Activated naive CD8-positive, alpha-beta T cell (primary cell): ENCODE measurements around the gene EPHX1.
"Not testable (repeated sequence)": the region's sequence is repeated elsewhere in the genome, so short reads cannot be mapped to it uniquely, and the experiment has no call there.

Source experiments
- H3K27ac Mint-ChIP-seq: one replicate; pipeline ENCODE4 v1.8.0; 2021; ENCODE audit warnings: mixed read lengths
- H3K27me3 Mint-ChIP-seq: one replicate; pipeline ENCODE4 v1.8.0; 2021; ENCODE audit warnings: mixed read lengths
- H3K36me3 Mint-ChIP-seq: one replicate; pipeline ENCODE4 v1.8.0; 2021; ENCODE audit warnings: mixed read lengths
- H3K4me1 Mint-ChIP-seq: one replicate; pipeline ENCODE4 v1.8.0; 2021; ENCODE audit warnings: low read depth, mixed read lengths
- H3K4me3 Mint-ChIP-seq: one replicate; pipeline ENCODE4 v1.8.0; 2021; ENCODE audit warnings: mild to moderate bottlenecking, mixed read lengths
- H3K9me3 Mint-ChIP-seq: one replicate; pipeline ENCODE4 v1.8.0; 2021; ENCODE audit warnings: low read depth, mixed read lengths

Gene EPHX1

GRCh38 chr1:225809842-225810578, at the start of gene EPHX1:
EPHX1 (plus strand) TSS chr1:225810124; CDS start chr1:225828730, 18,606 bp downstream.
- Mint-ChIP-seq H3K27ac (no peak within 1 kb of the TSS), H3K27me3 (no peaks in the 10 kb centered on the region), H3K36me3 (no peaks in the 10 kb centered on the region), H3K4me1 (peaks cover 13% of the 10 kb centered on the region), H3K9me3 (no peaks in the 10 kb centered on the region), H3K4me3 (peak within 1 kb of the TSS; percentile 85)

GRCh38 chr1:225760531-225760930, 49.4 kb upstream of the EPHX1 start:
- peaks cover 1% of the 10 kb centered on the region for H3K27me3 Mint-ChIP-seq
- no peaks in the 10 kb centered on the region for H3K36me3 Mint-ChIP-seq
- H3K4me3 Mint-ChIP-seq: no peak overlapping the region
- H3K9me3 Mint-ChIP-seq: no peaks in the 10 kb centered on the region
- H3K4me1 Mint-ChIP-seq: no peaks in the 10 kb centered on the region
- H3K27ac Mint-ChIP-seq: no peak overlapping the region

GRCh38 chr1:225761395-225761794, 48.5 kb upstream of the EPHX1 start:
- not testable (repeated sequence) for H3K27ac Mint-ChIP-seq, H3K9me3 Mint-ChIP-seq, H3K4me3 Mint-ChIP-seq, H3K36me3 Mint-ChIP-seq, H3K27me3 Mint-ChIP-seq, H3K4me1 Mint-ChIP-seq

GRCh38 chr1:225762002-225762441, 47.9 kb upstream of the EPHX1 start:
- no peaks in the 10 kb centered on the region for H3K4me1 Mint-ChIP-seq
- H3K27me3 Mint-ChIP-seq: peaks cover 1% of the 10 kb centered on the region
- no peaks in the 10 kb centered on the region for H3K9me3 Mint-ChIP-seq
- H3K27ac Mint-ChIP-seq: no peak overlapping the region
- H3K4me3 Mint-ChIP-seq: no peak overlapping the region
- no peaks in the 10 kb centered on the region for H3K36me3 Mint-ChIP-seq

- no peaks in the 10 kb centered on the region for H3K36me3 Mint-ChIP-seq
- no peaks in the 10 kb centered on the region for H3K9me3 Mint-ChIP-seq
- H3K4me1 Mint-ChIP-seq: no peaks in the 10 kb centered on the region
- no peak overlapping the region for H3K27ac Mint-ChIP-seq
- H3K27me3 Mint-ChIP-seq: peaks cover 1% of the 10 kb centered on the region
- H3K4me3 Mint-ChIP-seq: no peak overlapping the region
These were observed 47.5 kb upstream of the EPHX1 start for GRCh38 chr1:225762444-225762843.

- no peaks in the 10 kb centered on the region for H3K9me3 Mint-ChIP-seq
- H3K27me3 Mint-ChIP-seq: peaks cover 1% of the 10 kb centered on the region
- H3K27ac Mint-ChIP-seq: no peak overlapping the region
- no peaks in the 10 kb centered on the region for H3K36me3 Mint-ChIP-seq
- no peak overlapping the region for H3K4me3 Mint-ChIP-seq
- H3K4me1 Mint-ChIP-seq: no peaks in the 10 kb centered on the region
These were observed 46.0 kb upstream of the EPHX1 start for GRCh38 chr1:225763716-225764548.

GRCh38 chr1:225765982-225766674, 43.8 kb upstream of the EPHX1 start:
- Mint-ChIP-seq H3K27ac (no peak overlapping the region), H3K4me1 (peaks cover 1% of the 10 kb centered on the region), H3K9me3 (no peaks in the 10 kb centered on the region), H3K4me3 (no peak overlapping the region), H3K36me3 (no peaks in the 10 kb centered on the region), H3K27me3 (peaks cover 1% of the 10 kb centered on the region)

GRCh38 chr1:225766967-225767633, 42.8 kb upstream of the EPHX1 start:
- H3K27me3 Mint-ChIP-seq: no peaks in the 10 kb centered on the region
- H3K4me3 Mint-ChIP-seq: no peak overlapping the region

GRCh38 chr1:225767634-225768540, 42.0 kb upstream of the EPHX1 start:
- Mint-ChIP-seq H3K27ac (no peak overlapping the region), H3K9me3 (no peaks in the 10 kb centered on the region), H3K27me3 (no peaks in the 10 kb centered on the region), H3K4me1 (peaks cover 2% of the 10 kb centered on the region), H3K4me3 (no peak overlapping the region), H3K36me3 (no peaks in the 10 kb centered on the region)

More at GRCh38 chr1:225766967-225767633, 42.8 kb upstream of the EPHX1 start:
- Mint-ChIP-seq H3K9me3 (no peaks in the 10 kb centered on the region), H3K27ac (no peak overlapping the region), H3K4me1 (peaks cover 1% of the 10 kb centered on the region), H3K36me3 (no peaks in the 10 kb centered on the region)

- no peaks in the 10 kb centered on the region for H3K36me3 Mint-ChIP-seq
- H3K27ac Mint-ChIP-seq: no peak overlapping the region
- no peaks in the 10 kb centered on the region for H3K9me3 Mint-ChIP-seq
- H3K4me3 Mint-ChIP-seq: no peak overlapping the region
- H3K4me1 Mint-ChIP-seq: peaks cover 10% of the 10 kb centered on the region
- no peaks in the 10 kb centered on the region for H3K27me3 Mint-ChIP-seq
These were observed 41.1 kb upstream of the EPHX1 start for GRCh38 chr1:225768662-225769426.

- Mint-ChIP-seq H3K27ac (no peak overlapping the region), H3K4me3 (no peak overlapping the region), H3K36me3 (no peaks in the 10 kb centered on the region), H3K27me3 (no peaks in the 10 kb centered on the region), H3K4me1 (peaks cover 18% of the 10 kb centered on the region), H3K9me3 (no peaks in the 10 kb centered on the region)
These were observed 40.2 kb upstream of the EPHX1 start for GRCh38 chr1:225769687-225770086.

GRCh38 chr1:225770561-225771248, 39.2 kb upstream of the EPHX1 start:
- H3K4me1 Mint-ChIP-seq: peaks cover 21% of the 10 kb centered on the region
- no peaks in the 10 kb centered on the region for H3K9me3 Mint-ChIP-seq
- no peaks in the 10 kb centered on the region for H3K27me3 Mint-ChIP-seq
- peaks cover 2% of the 10 kb centered on the region for H3K36me3 Mint-ChIP-seq
- no peak overlapping the region for H3K4me3 Mint-ChIP-seq
- no peak overlapping the region for H3K27ac Mint-ChIP-seq
